ENCODE measurements around the gene COQ4. TPM values are rescaled to one million over a fixed set of nuclear protein-coding genes. Genes with fewer than 3 reads are reported as not detected.
"Not testable (repeated sequence)": the region's sequence is repeated elsewhere in the genome, so short reads cannot be mapped to it uniquely, and the experiment has no call there.

Gene COQ4
- total and polyA plus RNA-seq, 7 donors, result 26.4 to 80.9 (median 58.3) TPM

DNA sequence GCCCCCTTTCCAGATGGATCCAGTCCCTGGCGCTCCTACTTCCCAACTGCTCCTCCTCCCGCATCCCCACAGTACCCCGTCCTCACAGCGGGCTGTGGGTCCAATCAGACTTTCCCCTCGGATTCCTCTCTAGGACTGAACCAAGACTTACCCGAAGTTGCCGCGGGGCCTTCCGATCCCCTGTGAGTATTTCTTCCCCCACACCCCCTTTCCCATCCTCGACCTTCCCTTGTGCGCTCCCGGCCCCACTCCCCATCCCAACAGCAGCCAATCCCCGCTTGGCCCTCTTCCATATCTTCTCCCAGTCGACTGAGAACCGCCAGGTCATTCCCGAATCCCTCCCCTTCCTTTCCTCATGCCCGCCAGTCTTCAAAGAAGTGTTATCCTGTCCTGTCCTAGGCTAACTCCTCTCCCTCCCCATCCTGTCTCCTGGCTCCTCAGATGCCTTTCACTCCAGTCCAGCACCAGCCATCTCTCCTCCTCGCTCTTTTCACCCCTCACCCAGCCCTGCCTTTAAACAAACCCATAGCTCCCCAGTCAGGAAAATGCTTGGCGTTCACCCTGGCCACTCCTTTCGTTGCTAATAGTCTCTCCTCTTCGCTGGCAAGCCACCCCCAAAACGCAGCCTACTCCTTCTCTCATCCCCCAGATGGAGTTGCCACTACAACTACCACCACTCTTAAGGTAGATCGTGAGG, 45.9 kb upstream of the COQ4 start:
- peak overlapping the region; percentile 88 to 90 (median 90) for H3K27ac ChIP-seq
- TF ChIP-seq EP300 (IDR thresholded peaks at IDR 0.05) (no peak), POLR2A (IDR thresholded peaks at IDR 0.05) (no peak), POLR2AphosphoS5 (IDR thresholded peaks at IDR 0.05) (no peak)
- TF ChIP-seq, protein P1, sequence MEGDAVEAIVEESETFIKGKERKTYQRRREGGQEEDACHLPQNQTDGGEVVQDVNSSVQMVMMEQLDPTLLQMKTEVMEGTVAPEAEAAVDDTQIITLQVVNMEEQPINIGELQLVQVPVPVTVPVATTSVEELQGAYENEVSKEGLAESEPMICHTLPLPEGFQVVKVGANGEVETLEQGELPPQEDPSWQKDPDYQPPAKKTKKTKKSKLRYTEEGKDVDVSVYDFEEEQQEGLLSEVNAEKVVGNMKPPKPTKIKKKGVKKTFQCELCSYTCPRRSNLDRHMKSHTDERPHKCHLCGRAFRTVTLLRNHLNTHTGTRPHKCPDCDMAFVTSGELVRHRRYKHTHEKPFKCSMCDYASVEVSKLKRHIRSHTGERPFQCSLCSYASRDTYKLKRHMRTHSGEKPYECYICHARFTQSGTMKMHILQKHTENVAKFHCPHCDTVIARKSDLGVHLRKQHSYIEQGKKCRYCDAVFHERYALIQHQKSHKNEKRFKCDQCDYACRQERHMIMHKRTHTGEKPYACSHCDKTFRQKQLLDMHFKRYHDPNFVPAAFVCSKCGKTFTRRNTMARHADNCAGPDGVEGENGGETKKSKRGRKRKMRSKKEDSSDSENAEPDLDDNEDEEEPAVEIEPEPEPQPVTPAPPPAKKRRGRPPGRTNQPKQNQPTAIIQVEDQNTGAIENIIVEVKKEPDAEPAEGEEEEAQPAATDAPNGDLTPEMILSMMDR (IDR thresholded peaks at IDR 0.05), result no peak
- intact Hi-C loops (cut with DNase I), result loop anchor here (5.0 kb wide), 2 partner anchors 46 to 84 kb away; partner anchors contain the start of genes CIZ1, COQ4 and TRUB2
- DNase-seq, result peak; percentile 80
- peak overlapping the region; percentile 68 to 93 (median 75) for H3K4me3 ChIP-seq
- H3K4me1 ChIP-seq, result peaks cover 0 to 31% (median 24%) of the 10 kb centered on the region in 4 donors
- H3K9me3 ChIP-seq, result no peaks in the 10 kb centered on the region
- peaks cover 0 to 23% (median 5%) of the 10 kb centered on the region in 4 donors for H3K36me3 ChIP-seq
- WGBS, 2 donors, result 10 to 18% methylated on average over 23 of the region's 23 CpGs
- H3K27me3 ChIP-seq, result no peaks in the 10 kb centered on the region

DNA sequence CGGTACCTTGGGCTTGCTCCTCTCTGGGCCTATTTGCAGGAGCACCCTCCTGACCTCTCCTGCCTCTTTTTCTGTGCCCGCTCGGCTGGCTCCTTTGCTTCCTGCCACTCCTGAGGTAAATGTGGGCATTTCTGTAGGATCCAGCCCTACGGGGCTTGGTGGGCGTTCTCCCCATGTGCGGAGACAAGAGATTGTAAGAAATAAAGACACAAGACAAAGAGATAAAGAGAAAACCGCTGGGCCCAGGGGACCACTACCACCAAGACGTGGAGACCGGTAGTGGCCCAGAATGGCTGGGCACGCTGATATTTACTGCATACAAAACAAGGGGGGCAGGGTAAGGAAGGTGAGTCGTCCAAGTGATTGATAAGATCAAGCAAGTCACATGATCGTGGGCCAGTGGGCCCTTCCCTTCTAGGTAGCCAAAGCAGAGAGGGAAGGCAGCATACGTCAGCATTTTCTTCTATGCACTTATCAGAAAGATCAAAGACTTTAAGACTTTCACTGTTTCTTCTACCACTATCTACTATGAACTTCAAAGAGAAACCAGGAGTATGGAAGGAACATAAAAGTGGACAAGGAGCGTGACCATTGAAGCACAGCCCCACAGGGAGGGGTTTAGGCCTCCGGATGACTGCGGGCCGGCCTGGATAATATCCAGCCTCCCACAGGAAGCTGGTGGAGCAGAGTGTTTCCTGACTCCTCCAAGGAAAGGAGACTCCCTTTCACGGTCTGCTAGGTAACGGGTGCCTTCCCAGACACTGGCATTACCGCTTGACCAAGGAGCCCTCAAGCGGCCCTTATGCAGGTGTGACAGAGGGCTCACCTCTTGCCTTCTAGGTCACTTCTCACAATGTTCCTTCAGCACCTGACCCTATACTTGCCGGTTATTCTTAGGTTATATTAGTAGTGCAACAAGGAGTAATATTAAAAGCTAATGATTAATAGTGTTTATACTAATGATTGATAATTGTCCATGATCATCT, 43.3 kb upstream of the COQ4 start:
- not testable (repeated sequence) for H3K4me3 ChIP-seq, H3K9me3 ChIP-seq, H3K27me3 ChIP-seq, DNase-seq, H3K36me3 ChIP-seq
- Histone ChIP-seq H3K4me1 (peaks cover 0 to 24% (median 17%) of the 10 kb centered on the region in 4 donors), H3K27ac (peak overlapping the region in 2 of 4 donors; percentile 21 to 23)
- intact Hi-C loops (cut with DNase I), result loop anchor here (5.0 kb wide), 2 partner anchors 43 to 87 kb away; partner anchors contain the start of genes CIZ1, COQ4 and TRUB2
- 82 to 87% methylated on average over 22 of the region's 22 CpGs for WGBS, 2 donors

DNA sequence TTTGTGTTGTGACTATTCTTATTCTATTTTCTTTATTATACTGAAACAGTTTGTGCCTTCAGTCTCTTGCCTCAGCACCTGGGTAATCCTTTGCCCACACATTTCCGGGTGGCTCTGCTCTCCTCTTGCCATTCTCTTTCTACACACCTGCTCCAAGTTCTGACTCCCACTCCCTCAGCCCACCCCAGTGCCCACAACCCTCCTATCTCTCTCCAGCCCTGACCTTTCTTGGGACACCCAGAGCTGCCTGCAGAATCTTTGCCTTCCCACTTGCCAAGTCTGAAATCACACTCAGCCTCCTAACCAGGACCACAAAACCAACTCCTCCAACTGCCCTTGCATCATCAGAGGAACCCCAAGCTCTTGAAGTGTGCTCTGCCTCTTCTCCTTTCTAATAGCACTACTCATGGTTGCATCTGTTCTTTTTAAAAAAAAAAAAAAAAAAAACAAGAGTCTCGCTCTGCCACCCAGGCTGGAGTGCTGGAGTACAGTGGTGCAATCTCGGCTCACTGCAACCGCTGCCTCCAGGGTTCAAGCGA, 42.5 kb upstream of the COQ4 start:
- WGBS, 2 donors, result 92 to 95% methylated on average over 5 of the region's 5 CpGs
- H3K9me3 ChIP-seq, result no peaks in the 10 kb centered on the region

DNA sequence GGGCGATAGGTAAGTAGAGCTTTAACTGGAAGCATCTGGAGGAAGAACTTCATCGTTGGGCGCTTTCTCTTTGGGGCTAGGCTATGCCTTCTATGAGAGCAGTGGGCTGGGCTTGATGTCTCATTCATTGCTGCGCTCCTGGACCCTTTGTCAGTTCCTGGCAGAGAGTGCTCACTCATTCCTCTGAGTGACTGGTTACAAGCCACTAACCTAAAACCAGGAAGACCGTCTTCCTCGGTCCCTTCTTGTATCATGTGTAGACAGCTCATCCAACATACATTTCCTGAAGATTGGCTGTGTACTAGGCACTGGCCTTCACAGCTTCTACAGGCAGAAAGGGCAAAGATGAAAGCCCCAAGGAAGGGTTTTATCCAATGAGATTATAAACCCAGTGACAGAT, 40.1 kb upstream of the COQ4 start:
- Histone ChIP-seq H3K36me3 (peaks cover 0 to 22% (median 7%) of the 10 kb centered on the region in 4 donors), H3K9me3 (no peaks in the 10 kb centered on the region), H3K4me1 (peaks cover 0 to 7% (median 1%) of the 10 kb centered on the region in 4 donors), H3K4me3 (no peak overlapping the region), H3K27me3 (no peaks in the 10 kb centered on the region), H3K27ac (no peak overlapping the region)
- TF ChIP-seq EP300 (IDR thresholded peaks at IDR 0.05) (no peak), POLR2A (IDR thresholded peaks at IDR 0.05) (no peak), POLR2AphosphoS5 (IDR thresholded peaks at IDR 0.05) (no peak)
- TF ChIP-seq, protein P1 (IDR thresholded peaks at IDR 0.05), result no peak
- DNase-seq, result no peak
- intact Hi-C loops (cut with DNase I), result no loop called here
- 94 to 97% methylated on average over 6 of the region's 6 CpGs for WGBS, 2 donors

More for the DNA sequence above, 42.5 kb upstream of the COQ4 start:
- Histone ChIP-seq H3K27me3 (no peaks in the 10 kb centered on the region), H3K27ac (no peak overlapping the region), H3K4me3 (no peak overlapping the region), H3K36me3 (peaks cover 0 to under 1% (median 0%) of the 10 kb centered on the region in 4 donors), H3K4me1 (peaks cover 0 to 17% (median 10%) of the 10 kb centered on the region in 4 donors)
- no peak for DNase-seq
- no peak for TF ChIP-seq EP300 (IDR thresholded peaks at IDR 0.05)
- no peak for TF ChIP-seq POLR2AphosphoS5 (IDR thresholded peaks at IDR 0.05)
- intact Hi-C loops (cut with DNase I), result no loop called here

DNA sequence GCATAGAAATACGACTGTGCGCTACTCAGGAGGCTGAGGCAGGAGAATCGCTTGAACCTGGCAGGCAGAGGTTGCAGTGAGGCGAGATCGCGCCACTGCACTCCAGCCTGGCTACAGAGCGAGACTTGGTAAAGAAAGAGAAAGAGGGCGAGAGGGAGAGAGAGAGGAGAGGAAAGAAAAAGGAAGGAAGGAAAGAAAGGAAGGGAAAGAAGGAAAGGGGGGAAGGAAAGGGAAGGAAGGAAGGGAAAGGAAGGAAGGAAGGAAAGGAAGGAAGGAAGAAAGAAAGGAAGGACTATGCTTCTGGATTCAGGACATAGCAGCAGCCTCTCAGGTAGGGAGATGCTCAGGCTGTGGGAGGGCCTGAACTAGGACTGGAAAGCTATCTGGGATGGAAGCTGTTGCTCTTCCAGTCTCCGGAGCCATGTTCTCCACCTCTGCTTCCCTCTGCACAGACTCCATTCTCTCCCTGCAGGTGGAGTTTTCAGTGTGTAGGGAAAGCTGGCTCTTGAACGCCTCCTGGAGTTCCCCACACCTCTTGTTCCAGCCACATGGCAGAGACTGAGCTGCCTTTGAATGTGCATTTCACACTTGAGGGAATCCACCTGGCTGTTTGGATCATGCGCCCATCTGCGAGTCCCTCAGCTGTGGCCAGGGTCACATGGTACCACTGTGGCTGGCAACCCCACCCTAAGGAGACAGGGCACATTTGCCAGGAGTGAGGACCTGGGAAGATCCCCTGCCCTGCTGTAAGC, 37.4 kb upstream of the COQ4 start:
- Histone ChIP-seq H3K9me3 (no peaks in the 10 kb centered on the region), H3K36me3 (peaks cover 0 to 35% (median 11%) of the 10 kb centered on the region in 4 donors), H3K27me3 (no peaks in the 10 kb centered on the region), H3K4me1 (peaks cover 0 to 5% (median 0%) of the 10 kb centered on the region in 4 donors), H3K27ac (no peak overlapping the region), H3K4me3 (no peak overlapping the region)
- no peak for DNase-seq
- TF ChIP-seq POLR2A (IDR thresholded peaks at IDR 0.05), result no peak
- 90 to 96% methylated on average over 12 of the region's 12 CpGs for WGBS, 2 donors
- intact Hi-C loops (cut with DNase I), result no loop called here
